HL-60/S4 treated with phorbol 12-myristate 13-acetate at 8.2 ng/mL for 4 days and 3 days (cell line): ENCODE measurements around the gene POLR2C.
"Not testable (repeated sequence)": the region's sequence is repeated elsewhere in the genome, so short reads cannot be mapped to it uniquely, and the experiment has no call there.

Experiments used
- in situ Hi-C: fragments of 300-500 bp; cut with MboI; formaldehyde crosslinking; loops from 2 replicates; pipeline ENCODE4 v1.15.0; 2022; ENCODE audit warnings: low sequenced_read_pairs

POLR2C gene

GRCh38 chr16:57462209-57462977 is at the start of gene POLR2C:
TSS of gene POLR2C (plus strand) at chr16:57462679. CDS start at chr16:57462725, 46 bp downstream.
- in situ Hi-C loops = no loop called here

GRCh38 chr16:57413301-57413730 is 49.2 kb upstream of the POLR2C start:
- in situ Hi-C loops = no loop called here

- in situ Hi-C loops = no loop called here
Observed at GRCh38 chr16:57413733-57414132, 48.7 kb upstream of the POLR2C start.

GRCh38 chr16:57416084-57416483 is 46.4 kb upstream of the POLR2C start:
- in situ Hi-C loops = loop anchor here (5.0 kb wide), 1 partner anchor 109 kb away; no protein-coding TSS in a partner anchor

GRCh38 chr16:57419506-57419905 is 43.0 kb upstream of the POLR2C start:
- in situ Hi-C loops = loop anchor here (5.0 kb wide), 1 partner anchor 112 kb away; no protein-coding TSS in a partner anchor

GRCh38 chr16:57422026-57422944 is 40.2 kb upstream of the POLR2C start:
- in situ Hi-C loops = no loop called here

- in situ Hi-C loops = no loop called here
Observed at GRCh38 chr16:57423152-57423551, 39.3 kb upstream of the POLR2C start.

GRCh38 chr16:57424583-57424982 is 37.9 kb upstream of the POLR2C start:
- in situ Hi-C loops = no loop called here

- in situ Hi-C loops = no loop called here
Observed at GRCh38 chr16:57426356-57426755, 36.1 kb upstream of the POLR2C start.

- in situ Hi-C loops = no loop called here
Observed at GRCh38 chr16:57427307-57427706, 35.2 kb upstream of the POLR2C start.

- in situ Hi-C loops = no loop called here
Observed at GRCh38 chr16:57427824-57428223, 34.7 kb upstream of the POLR2C start.

- in situ Hi-C loops = no loop called here
Observed at GRCh38 chr16:57430955-57431354, 31.5 kb upstream of the POLR2C start.

GRCh38 chr16:57432505-57432904 is 30.0 kb upstream of the POLR2C start:
- in situ Hi-C loops = no loop called here

GRCh38 chr16:57432989-57433388 is 29.5 kb upstream of the POLR2C start:
- in situ Hi-C loops = no loop called here

GRCh38 chr16:57434003-57434402 is 28.5 kb upstream of the POLR2C start:
- in situ Hi-C loops = no loop called here

- in situ Hi-C loops = no loop called here
Observed at GRCh38 chr16:57435838-57436237, 26.6 kb upstream of the POLR2C start.

- in situ Hi-C loops = not testable (repeated sequence)
Observed at GRCh38 chr16:57439947-57440346, 22.5 kb upstream of the POLR2C start.

- in situ Hi-C loops = not testable (repeated sequence)
Observed at GRCh38 chr16:57440551-57440950, 21.9 kb upstream of the POLR2C start.

- in situ Hi-C loops = no loop called here
Observed at GRCh38 chr16:57444711-57445110, 17.8 kb upstream of the POLR2C start.

GRCh38 chr16:57445510-57445909 is 17.0 kb upstream of the POLR2C start:
- in situ Hi-C loops = no loop called here

GRCh38 chr16:57446531-57447185 is 15.8 kb upstream of the POLR2C start:
- in situ Hi-C loops = no loop called here
